A549 (cell line): ENCODE measurements around the gene SRSF11. TPM values are rescaled to one million over a fixed set of nuclear protein-coding genes. Genes with fewer than 3 reads are reported as not detected.

ENCODE experiments used
- ATAC-seq, 2 experiments: fragments of 200-7000 bp in 1 of 2; fragments of >200 bp in 1 of 2; cut with Nextera tagmentation in 1 of 2; cut with Tn5 transposase in 1 of 2; 3 replicates each; pipeline versions ENCODE4 v1.8.0 to v1.9.1; 2018 to 2020; ENCODE audit warnings: mild to moderate bottlenecking in 1 of 2, moderate library complexity in 1 of 2
- CTCF ChIA-PET: fragments of 300-600 bp; sonication (Branson Sonifier 250); formaldehyde crosslinking; extraction: SDS; loops from one replicate; lab custom pipeline; 2021; ENCODE audit warnings: antibody characterized with exemption, inconsistent platforms; lab: Yijun Ruan, JAX
- POLR2A ChIA-PET: fragments of 350-600 bp; formaldehyde crosslinking; extraction: SDS; loops from one replicate; lab custom pipeline; 2021; ENCODE audit warnings: antibody characterized with exemption, inconsistent platforms; lab: Yijun Ruan, JAX
- DNase-seq, 2 experiments: peaks; one replicate each; pipeline versions ENCODE4 v3.0.0 to v3.0.0-alpha.2; 2011 to 2016; ENCODE audit warnings: low read depth in 1 of 2, low spot score in 1 of 2
- FAIRE-seq: peaks from 2 replicates; lab custom pipeline; 2011; peaks lifted over from hg19 to GRCh38; lab: Jason Lieb, UNC
- H3K27ac ChIP-seq, 2 experiments: fragments of >200 bp; sonication (Bioruptor Twin); formaldehyde crosslinking; 3 replicates each; pipeline ENCODE4 v1.5.1; 2016 to 2017
- H3K4me1 ChIP-seq: fragments of >200 bp; sonication (Bioruptor Twin); formaldehyde crosslinking; 3 replicates; pipeline ENCODE4 v1.6.1; 2016
- H3K4me2 ChIP-seq: fragments of >200 bp; sonication (Bioruptor Twin); formaldehyde crosslinking; 3 replicates; pipeline ENCODE4 v1.6.1; 2016
- H3K4me3 ChIP-seq: fragments of >200 bp; sonication (Bioruptor Twin); formaldehyde crosslinking; 3 replicates; pipeline ENCODE4 v1.5.1; 2016
- H3K9me3 ChIP-seq: fragments of >200 bp; sonication (Bioruptor Twin); formaldehyde crosslinking; 3 replicates; pipeline ENCODE4 v1.6.1; 2016
- BCL3 ChIP-seq: fragments of >200 bp; sonication (Bioruptor Twin); formaldehyde crosslinking; IDR thresholded peaks from 3 replicates; pipeline ENCODE4 v1.6.1; 2016
- CBX8 ChIP-seq: fragments of 200-600 bp; sonication (generic); IDR thresholded peaks from 2 replicates; pipeline ENCODE4 v1.6.1; 2016
- CEBPB ChIP-seq, 2 experiments: fragments of >200 bp in 1 of 2; sonication (Bioruptor Twin) in 1 of 2; formaldehyde crosslinking in 1 of 2; IDR thresholded peaks; 2 replicates each; pipeline ENCODE4 v1.6.1; 2012 to 2016
- CHD2 ChIP-seq: fragments of 150-350 bp; IDR thresholded peaks from 2 replicates; pipeline ENCODE4 v1.6.1; 2014; ENCODE audit warnings: low read length; ENCODE audit not compliant: partially characterized antibody
- CTCF ChIP-seq: fragments of >200 bp; sonication (Bioruptor Twin); formaldehyde crosslinking; IDR thresholded peaks from 3 replicates; pipeline ENCODE4 v1.5.1; 2016
- ESRRA ChIP-seq: fragments of 150-350 bp; IDR thresholded peaks from 2 replicates; pipeline ENCODE4 v1.6.1; 2014; ENCODE audit warnings: mild to moderate bottlenecking, low read length, borderline replicate concordance
- GATA3 ChIP-seq: IDR thresholded peaks from 2 replicates; pipeline ENCODE4 v1.6.1; 2012; ENCODE audit warnings: borderline replicate concordance
- HEYL ChIP-seq: fragments of 250-450 bp; sonication (Bioruptor Pico); IDR thresholded peaks from 2 replicates; pipeline ENCODE4 v1.8.0; 2021; ENCODE audit warnings: mild to moderate bottlenecking, moderate library complexity
- HOXB5 ChIP-seq: fragments of 250-450 bp; sonication (Bioruptor Pico); IDR thresholded peaks from 2 replicates; pipeline ENCODE4 v1.5.0; 2020; ENCODE audit warnings: mild to moderate bottlenecking, moderate library complexity
- KDM5A ChIP-seq: fragments of 200-600 bp; sonication (generic); IDR thresholded peaks from 2 replicates; pipeline ENCODE4 v1.6.1; 2016; ENCODE audit warnings: antibody characterized with exemption, mild to moderate bottlenecking
- MAFK ChIP-seq: fragments of 450-650 bp; IDR thresholded peaks from 2 replicates; pipeline ENCODE4 v1.6.1; 2014; ENCODE audit not compliant: partially characterized antibody
- MAX ChIP-seq: IDR thresholded peaks from 2 replicates; pipeline ENCODE4 v1.6.1; 2012
- MAZ ChIP-seq: fragments of 150-350 bp; IDR thresholded peaks from 2 replicates; pipeline ENCODE4 v1.6.1; 2014; ENCODE audit warnings: antibody characterized with exemption, low read depth, low read length, borderline replicate concordance
- NFE2L2 ChIP-seq: fragments of 150-350 bp; conservative IDR thresholded peaks from 2 replicates; pipeline ENCODE4 v1.6.1; 2014; ENCODE audit warnings: low read length
- NR3C1 ChIP-seq: fragments of >200 bp; sonication (Bioruptor Twin); formaldehyde crosslinking; IDR thresholded peaks from 3 replicates; pipeline ENCODE4 v1.6.1; 2017
- POLR2AphosphoS2 ChIP-seq: conservative IDR thresholded peaks from 2 replicates; pipeline ENCODE4 v1.6.1; 2012; ENCODE audit warnings: low read length, improper control_type of control experiment, inconsistent platforms
- RARB ChIP-seq: fragments of 250-450 bp; sonication (Bioruptor Pico); IDR thresholded peaks from 2 replicates; pipeline ENCODE4 v1.8.0; 2021; ENCODE audit warnings: mild to moderate bottlenecking, moderate library complexity
- REST ChIP-seq: fragments of 200-600 bp; sonication (generic); IDR thresholded peaks from 2 replicates; pipeline ENCODE4 v1.6.1; 2016; ENCODE audit warnings: antibody characterized with exemption, mild to moderate bottlenecking, moderate library complexity
- RFX5 ChIP-seq: fragments of 450-650 bp; IDR thresholded peaks from 2 replicates; pipeline ENCODE4 v1.7.1; 2014; ENCODE audit warnings: antibody characterized with exemption, mild to moderate bottlenecking, moderate library complexity
- RNF2 ChIP-seq: fragments of 200-600 bp; sonication (generic); IDR thresholded peaks from 2 replicates; pipeline ENCODE4 v1.6.1; 2016; ENCODE audit warnings: low read depth, mild to moderate bottlenecking, antibody characterized with exemption, moderate library complexity, borderline replicate concordance
- TP53 ChIP-seq: fragments of 250-450 bp; sonication (Bioruptor Pico); IDR thresholded peaks from 2 replicates; pipeline ENCODE4 v1.5.0; 2021; ENCODE audit warnings: mild to moderate bottlenecking, moderate library complexity
- WGBS: methylation state at CpG from one replicate; pipeline ENCODE4 v1.1.6; 2017; ENCODE audit errors: missing lambda C conversion rate; 5-methylcytosine and 5-hydroxymethylcytosine counted together
- polyA plus RNA-seq, 4 experiments: library from polyadenylated mRNA; depleted of rRNA in 3 of 4; stranded (reverse); fragments of >200 nt; fragmentation: RNase III in 1 of 4; extraction: RNeasy Plus Mini Kit Qiagen cat#74134 plus additional on column Dnase treatment in 1 of 4; gene quantifications; 2 replicates in 3 of 4; 3 replicates in 1 of 4; pipeline ENCODE4 v1.2.3, GENCODE V29; 2011 to 2017

The SRSF11 gene
- polyA plus RNA-seq, 2 of the 4 experiments (the other 2 are of a cell fraction): 144 to 172 TPM

GRCh38 chr1:70204600-70204999 lies 16.6 kb upstream of the SRSF11 start:
- DNase-seq (no peak), FAIRE-seq (no peak), ATAC-seq (no peak; a peak in 1 of 6 replicates)
- H3K4me2 ChIP-seq: peak overlapping the region; percentile 92
- H3K4me3 ChIP-seq: peak overlapping the region; percentile 84
- no peaks in the 10 kb centered on the region for H3K9me3 ChIP-seq
- H3K27ac ChIP-seq: peak overlapping the region; percentile 86 to 97
- TF ChIP-seq NR3C1 (no peak), ESRRA (no peak), RFX5 (no peak), HOXB5 (CRISPR knock-in tag) (no peak), MAX (no peak), CEBPB (IDR thresholded peaks at IDR 0.05) (no peak), RARB (CRISPR knock-in tag) (no peak), MAFK (no peak), RNF2 (no peak), BCL3 (no peak), TP53 (CRISPR knock-in tag) (no peak), CBX8 (no peak), POLR2AphosphoS2 (no peak), CTCF (no peak), CHD2 (no peak), HEYL (no peak), MAZ (no peak), GATA3 (no peak), NFE2L2 (no peak), REST (no peak)
- 3% methylated on average over 4 of the region's 4 CpGs for WGBS
- POLR2A ChIA-PET: interaction anchor here (2.8 kb wide), 1 partner anchor 17 kb away, joined by 15 read pairs; the partner anchor contains the start of gene SRSF11
- H3K4me1 ChIP-seq: peaks cover 13% of the 10 kb centered on the region; the same call in 2 of the 3 replicates
- CTCF ChIA-PET: no interaction called here

- POLR2A ChIA-PET: interaction anchor here (2.8 kb wide), 1 partner anchor 16 kb away, joined by 15 read pairs; the partner anchor contains the start of gene SRSF11
- CTCF ChIA-PET: no interaction called here
- FAIRE-seq: no peak
- Histone ChIP-seq H3K4me1 (peaks cover 13% of the 10 kb centered on the region; the same call in 2 of the 3 replicates), H3K4me2 (peak overlapping the region; percentile 92), H3K27ac (peak overlapping the region; percentile 86 to 97), H3K9me3 (no peaks in the 10 kb centered on the region), H3K4me3 (peak overlapping the region; percentile 84)
- peak; percentile 74 to 79 for ATAC-seq
- no peak for DNase-seq
- WGBS: under 1% methylated on average over 11 of the region's 11 CpGs
- TF ChIP-seq KDM5A (0 out of 2 replicates have a peak, but pooled peaks have one; percentile 7), CHD2 (no peak)
Measured at GRCh38 chr1:70205071-70205433, 16.1 kb upstream of the SRSF11 start.
